ENCODE measurements around the gene VCAM1. TPM values are rescaled to one million over a fixed set of nuclear protein-coding genes. Genes with fewer than 3 reads are reported as not detected.
"Not testable (repeated sequence)": the region's sequence is repeated elsewhere in the genome, so short reads cannot be mapped to it uniquely, and the experiment has no call there.

Gene VCAM1, protein sequence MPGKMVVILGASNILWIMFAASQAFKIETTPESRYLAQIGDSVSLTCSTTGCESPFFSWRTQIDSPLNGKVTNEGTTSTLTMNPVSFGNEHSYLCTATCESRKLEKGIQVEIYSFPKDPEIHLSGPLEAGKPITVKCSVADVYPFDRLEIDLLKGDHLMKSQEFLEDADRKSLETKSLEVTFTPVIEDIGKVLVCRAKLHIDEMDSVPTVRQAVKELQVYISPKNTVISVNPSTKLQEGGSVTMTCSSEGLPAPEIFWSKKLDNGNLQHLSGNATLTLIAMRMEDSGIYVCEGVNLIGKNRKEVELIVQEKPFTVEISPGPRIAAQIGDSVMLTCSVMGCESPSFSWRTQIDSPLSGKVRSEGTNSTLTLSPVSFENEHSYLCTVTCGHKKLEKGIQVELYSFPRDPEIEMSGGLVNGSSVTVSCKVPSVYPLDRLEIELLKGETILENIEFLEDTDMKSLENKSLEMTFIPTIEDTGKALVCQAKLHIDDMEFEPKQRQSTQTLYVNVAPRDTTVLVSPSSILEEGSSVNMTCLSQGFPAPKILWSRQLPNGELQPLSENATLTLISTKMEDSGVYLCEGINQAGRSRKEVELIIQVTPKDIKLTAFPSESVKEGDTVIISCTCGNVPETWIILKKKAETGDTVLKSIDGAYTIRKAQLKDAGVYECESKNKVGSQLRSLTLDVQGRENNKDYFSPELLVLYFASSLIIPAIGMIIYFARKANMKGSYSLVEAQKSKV
- total RNA-seq = 1.8 and 4.1 TPM in 2 replicates

- DNase-seq (ENCODE audit: low read depth in 2 of 2) = peak; percentile 14 to 66
Measured at GRCh38 chr1:100719490-100719889, at the start of gene VCAM1. TSS of gene VCAM1 (plus strand) at chr1:100719742. CDS start at chr1:100719861, 119 bp downstream.

DNA sequence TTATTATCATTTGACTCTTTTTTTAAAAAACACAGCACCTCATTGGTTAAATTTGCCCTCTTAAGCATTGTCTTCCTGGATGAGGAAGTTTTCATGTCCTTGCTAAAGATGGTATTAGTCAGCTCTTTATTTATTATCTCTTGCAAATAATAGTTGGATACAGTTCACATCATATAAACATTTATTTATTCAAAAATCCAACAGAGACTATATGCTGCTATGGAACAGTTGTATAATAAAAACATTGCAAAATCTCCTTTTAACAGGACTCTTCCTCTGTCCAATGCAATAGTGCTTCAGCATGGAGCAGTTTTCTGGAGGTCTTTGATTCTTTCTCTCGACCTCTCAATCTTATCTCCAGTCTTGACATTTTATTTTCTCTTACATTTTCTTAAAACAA is 49.5 kb upstream of the VCAM1 start:
- DNase-seq (ENCODE audit: low read depth in 2 of 2) = no peak

DNA sequence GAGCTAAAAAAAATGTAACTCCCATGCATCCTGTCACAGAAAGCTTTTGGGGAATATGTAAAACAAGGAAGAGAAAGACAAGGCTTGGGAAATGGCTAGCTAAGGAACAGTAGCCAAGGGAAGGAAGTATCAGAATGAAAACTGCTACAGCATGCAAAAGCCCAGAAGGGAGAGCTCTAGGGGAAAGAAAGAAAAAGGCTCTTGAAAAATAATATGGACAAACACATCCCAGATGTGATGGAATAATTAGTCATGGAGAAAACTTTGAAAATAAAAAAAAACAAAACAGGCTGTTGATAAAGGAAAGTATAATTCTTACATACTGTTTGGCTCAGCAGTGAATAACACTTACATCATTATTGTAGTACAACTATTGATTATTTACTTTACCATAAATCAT is 47.9 kb upstream of the VCAM1 start:
- peak in 1 of 2 donors; percentile 24 for DNase-seq (ENCODE audit: low read depth in 2 of 2)

- DNase-seq (ENCODE audit: low read depth in 2 of 2) = peak in 1 of 2 donors; percentile 28
Measured at GRCh38 chr1:100683448-100684349, 35.8 kb upstream of the VCAM1 start.

GRCh38 chr1:100699744-100700143 is 19.8 kb upstream of the VCAM1 start:
- DNase-seq (ENCODE audit: low read depth in 2 of 2) = peak in 1 of 2 donors; percentile 82

DNA sequence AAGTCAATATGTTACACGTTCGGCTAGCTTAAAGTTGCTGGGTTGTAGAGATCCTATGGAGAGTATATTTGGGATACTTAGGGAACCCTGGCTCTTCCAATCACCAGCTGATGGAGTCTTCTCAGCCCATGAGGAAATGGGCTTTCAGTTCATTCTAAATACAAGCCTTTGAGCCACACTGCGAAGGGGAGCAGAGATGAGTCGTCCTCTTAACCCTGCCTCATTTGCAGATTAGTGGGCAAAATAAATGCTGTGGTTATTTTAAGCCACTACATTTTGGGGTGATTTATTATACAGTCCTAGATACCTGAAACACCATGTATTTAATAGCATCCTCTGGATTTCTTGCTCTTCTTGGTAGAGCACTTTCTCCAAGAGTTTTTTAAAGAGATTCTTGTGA is 19.0 kb upstream of the VCAM1 start:
- no peak for DNase-seq (ENCODE audit: low read depth in 2 of 2)

GRCh38 chr1:100703052-100703451 is 16.5 kb upstream of the VCAM1 start:
- peak in 1 of 2 donors; percentile 54 for DNase-seq (ENCODE audit: low read depth in 2 of 2)

DNA sequence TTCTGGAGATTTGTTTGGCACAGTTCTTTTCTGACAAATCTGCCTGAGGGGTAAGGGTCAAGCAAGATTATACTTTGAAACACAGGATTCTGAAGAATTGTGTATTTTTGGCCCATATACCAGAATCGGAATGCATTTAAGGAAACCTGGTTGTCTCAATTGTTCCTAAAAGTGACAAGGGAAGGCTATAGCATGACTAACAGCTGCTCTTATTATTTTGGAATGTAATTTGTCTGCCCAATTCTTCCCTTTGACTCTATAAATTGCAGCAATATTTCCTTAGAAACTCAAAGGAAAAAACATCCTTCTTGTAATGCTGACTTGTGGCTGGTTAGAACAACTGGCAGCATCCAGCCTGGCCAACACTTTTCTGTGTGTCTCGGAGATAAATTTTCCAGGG is 15.8 kb upstream of the VCAM1 start:
- peak in 1 of 2 donors; percentile 74 for DNase-seq (ENCODE audit: low read depth in 2 of 2)

- no peak for DNase-seq (ENCODE audit: low read depth in 2 of 2)
Measured at GRCh38 chr1:100704473-100704872, 15.1 kb upstream of the VCAM1 start.

DNA sequence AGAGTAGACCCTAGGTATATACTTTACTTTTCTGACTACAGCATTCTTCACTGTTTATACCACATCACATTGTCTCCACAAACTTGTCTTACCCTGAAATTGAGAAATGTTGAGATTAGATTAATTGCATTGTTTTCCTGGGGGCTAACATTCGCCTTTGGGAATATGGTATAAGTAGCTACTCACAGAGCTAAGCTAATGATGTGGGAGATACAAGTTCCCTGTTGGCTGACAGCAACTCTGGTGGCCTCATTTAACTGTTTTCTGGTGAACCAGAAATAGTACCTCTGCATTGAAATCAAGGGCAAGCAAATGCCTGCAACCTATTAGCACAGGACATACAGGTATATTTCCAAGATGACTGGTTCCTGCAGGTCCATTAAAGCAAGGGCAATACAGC is 13.2 kb upstream of the VCAM1 start:
- DNase-seq (ENCODE audit: low read depth in 2 of 2) = no peak

- no peak for DNase-seq (ENCODE audit: low read depth in 2 of 2)
Measured at GRCh38 chr1:100706856-100707255, 12.7 kb upstream of the VCAM1 start.

- DNase-seq (ENCODE audit: low read depth in 2 of 2) = peak; percentile 71 to 78
Measured at GRCh38 chr1:100708476-100709062, 11.0 kb upstream of the VCAM1 start.

- DNase-seq (ENCODE audit: low read depth in 2 of 2) = no peak
Measured at GRCh38 chr1:100710906-100711682, 8.4 kb upstream of the VCAM1 start.

DNA sequence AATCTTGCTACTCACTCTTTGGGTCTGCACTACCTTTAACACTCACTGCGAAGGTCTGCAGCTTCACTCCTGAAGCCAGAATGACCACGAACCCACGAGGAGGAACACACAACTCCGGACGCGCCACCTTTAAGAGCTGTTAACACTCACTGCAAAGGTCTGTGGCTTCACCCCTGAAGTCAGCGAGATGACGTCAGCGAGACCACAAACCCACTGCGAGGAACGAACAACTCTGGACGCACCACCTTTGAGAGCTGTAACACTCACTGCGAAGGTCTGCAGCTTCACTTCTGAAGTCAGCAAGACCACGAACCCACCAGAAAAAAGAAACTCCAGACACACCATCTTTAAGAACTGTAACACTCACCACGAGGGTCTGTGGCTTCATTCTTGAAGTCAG is 6.5 kb upstream of the VCAM1 start:
- not testable (repeated sequence) for DNase-seq (ENCODE audit: low read depth in 2 of 2)

DNA sequence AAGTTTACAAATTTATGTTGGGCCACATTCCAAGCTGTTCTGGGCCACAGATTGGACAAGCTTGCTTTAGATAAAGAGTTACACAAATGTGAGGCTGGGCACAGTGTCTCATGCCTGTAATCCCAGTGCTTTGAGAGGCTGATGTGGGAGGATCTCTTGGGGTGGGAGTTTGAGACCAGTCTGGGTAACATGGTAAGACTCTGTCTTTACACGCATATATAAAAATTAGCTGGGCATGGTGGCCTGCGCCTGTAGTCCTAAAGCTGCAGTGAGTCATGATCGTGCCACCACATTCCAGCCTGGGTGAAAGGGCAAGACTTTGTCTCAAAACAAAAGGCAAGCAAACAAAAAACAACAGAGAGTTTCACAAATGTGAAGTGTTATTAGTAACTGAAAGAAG is 5.9 kb upstream of the VCAM1 start:
- peak; percentile 17 to 49 for DNase-seq (ENCODE audit: low read depth in 2 of 2)

- no peak for DNase-seq (ENCODE audit: low read depth in 2 of 2)
Measured at GRCh38 chr1:100714599-100714998, 4.9 kb upstream of the VCAM1 start.

GRCh38 chr1:100717218-100717617 is 2.3 kb upstream of the VCAM1 start:
- DNase-seq (ENCODE audit: low read depth in 2 of 2) = no peak

DNA sequence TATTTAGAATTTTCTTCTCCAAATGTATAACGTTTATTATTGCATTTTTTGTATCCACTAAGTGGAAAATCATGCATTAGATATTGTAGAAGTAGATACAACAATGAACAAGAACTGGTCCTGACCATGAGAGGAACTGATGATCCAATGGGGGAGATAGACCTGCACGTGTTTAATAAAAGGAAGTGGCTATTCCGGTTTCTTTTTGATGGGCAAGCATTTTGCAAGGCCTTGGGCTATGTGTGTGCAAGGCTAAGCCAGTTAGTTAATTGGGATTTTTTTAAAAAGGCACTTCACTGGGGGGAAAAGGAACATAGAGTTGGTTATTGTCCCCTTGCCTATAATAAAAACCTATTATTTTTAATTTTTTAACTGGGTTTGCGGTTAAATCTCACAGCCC is 961 bp upstream of the VCAM1 start:
- DNase-seq (ENCODE audit: low read depth in 2 of 2) = no peak

DNA sequence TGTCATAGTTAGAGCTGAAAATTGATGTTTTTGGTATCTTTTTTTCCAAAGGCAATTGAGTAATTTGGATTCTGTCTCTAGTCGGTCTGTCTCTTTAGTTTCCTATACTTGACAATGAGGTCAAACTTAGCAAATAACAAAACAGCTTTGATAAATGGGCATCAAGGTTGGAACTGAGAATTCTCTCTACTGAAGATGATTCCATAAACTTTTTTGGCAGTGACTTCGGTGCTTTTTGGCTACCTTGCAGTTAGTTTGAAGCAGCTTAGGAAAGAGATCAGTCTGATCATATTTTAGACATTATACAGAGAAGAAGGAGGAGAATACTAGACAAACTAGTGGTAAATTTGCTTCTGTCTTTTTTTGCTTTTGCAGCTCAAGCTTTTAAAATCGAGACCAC is 559 bp downstream of the VCAM1 start:
- DNase-seq (ENCODE audit: low read depth in 2 of 2) = no peak

GRCh38 chr1:100720751-100721150 is 1.2 kb downstream of the VCAM1 start:
- DNase-seq (ENCODE audit: low read depth in 2 of 2) = no peak
